NCI-H187 (cell line): ENCODE measurements around the gene CYLD.

Source experiments
- DNase-seq, 2 experiments: peaks; one replicate each; lab custom pipeline; 2025; lab: John Stamatoyannopoulos, UW

CYLD gene

GRCh38 chr16:50818380-50818779 is 76.5 kb downstream of the CYLD start:
- DNase-seq: no peak

GRCh38 chr16:50819706-50820105 is 77.8 kb downstream of the CYLD start:
- DNase-seq: no peak

- DNase-seq: no peak
Observed at GRCh38 chr16:50820225-50820624, 78.3 kb downstream of the CYLD start.

GRCh38 chr16:50821586-50821985 is 79.7 kb downstream of the CYLD start:
- no peak for DNase-seq

- DNase-seq: no peak
Observed at GRCh38 chr16:50822671-50823070, 80.8 kb downstream of the CYLD start.

GRCh38 chr16:50826797-50827316 is 85.0 kb downstream of the CYLD start:
- no peak for DNase-seq

- no peak for DNase-seq
Observed at GRCh38 chr16:50828164-50828702, 86.3 kb downstream of the CYLD start.

- no peak for DNase-seq
Observed at GRCh38 chr16:50830698-50831097, 88.8 kb downstream of the CYLD start.

- DNase-seq: no peak
Observed at GRCh38 chr16:50831751-50832150, 89.9 kb downstream of the CYLD start.

- DNase-seq: no peak
Observed at GRCh38 chr16:50833929-50834328, 92.0 kb downstream of the CYLD start.

- DNase-seq: no peak
Observed at GRCh38 chr16:50834701-50835100, 92.8 kb downstream of the CYLD start.

GRCh38 chr16:50835358-50836060 is 93.6 kb downstream of the CYLD start:
- DNase-seq: no peak

GRCh38 chr16:50836121-50836621 is 94.3 kb downstream of the CYLD start:
- no peak for DNase-seq

GRCh38 chr16:50837324-50837723 is 95.4 kb downstream of the CYLD start:
- no peak for DNase-seq

- no peak for DNase-seq
Observed at GRCh38 chr16:50838165-50838564, 96.3 kb downstream of the CYLD start.

- no peak for DNase-seq
Observed at GRCh38 chr16:50838885-50839284, 97.0 kb downstream of the CYLD start.

GRCh38 chr16:50839356-50839755 is 97.5 kb downstream of the CYLD start:
- no peak for DNase-seq

GRCh38 chr16:50839920-50840729 is 98.2 kb downstream of the CYLD start:
- DNase-seq: no peak

- DNase-seq: no peak
Observed at GRCh38 chr16:50841081-50841886, 99.4 kb downstream of the CYLD start.

GRCh38 chr16:50842013-50842505 is 100.2 kb downstream of the CYLD start:
- no peak for DNase-seq

- no peak for DNase-seq
Observed at GRCh38 chr16:50842589-50842988, 100.7 kb downstream of the CYLD start.

- DNase-seq: no peak
Observed at GRCh38 chr16:50844840-50845239, 103.0 kb downstream of the CYLD start.
